Small intestine (tissue), 7 donors: ENCODE measurements around the gene IL22RA1. TPM values are rescaled to one million over a fixed set of nuclear protein-coding genes. Genes with fewer than 3 reads are reported as not detected.
A peak's percentile ranks its signal among the peaks of the same experiment; 100 is the strongest.

Experiments
- DNase-seq, 2 donors: peaks; one replicate each; pipeline versions ENCODE4 v3.0.0 to v3.0.0-alpha.2; 2013
- FAIRE-seq: peaks from 2 replicates; lab custom pipeline; 2012; peaks lifted over from hg19 to GRCh38; lab: Jason Lieb, UNC
- H3K27ac ChIP-seq, 3 donors: one replicate each; pipeline ENCODE4 v1.5.1; 2013; ENCODE audit warnings: low read length in 2 of 3, mild to moderate bottlenecking in 2 of 3, control low read depth in 1 of 3, inconsistent platforms in 1 of 3, low read depth in 1 of 3, moderate library complexity in 1 of 3
- H3K27me3 ChIP-seq, 3 donors: one replicate each; pipeline ENCODE4 v1.6.1; 2013; ENCODE audit warnings: low read length in 3 of 3, inconsistent platforms in 1 of 3; ENCODE audit not compliant: control insufficient read depth in 3 of 3, insufficient read depth in 3 of 3
- H3K36me3 ChIP-seq, 3 donors: one replicate each; pipeline ENCODE4 v1.6.1; 2013; ENCODE audit warnings: low read length in 3 of 3, inconsistent platforms in 1 of 3, low read depth in 1 of 3, mild to moderate bottlenecking in 1 of 3, moderate library complexity in 1 of 3; ENCODE audit not compliant: control insufficient read depth in 3 of 3, insufficient read depth in 2 of 3
- H3K4me1 ChIP-seq, 3 donors: one replicate each; pipeline ENCODE4 v1.6.1; 2013; ENCODE audit warnings: low read length in 2 of 3, inconsistent platforms in 1 of 3, low read depth in 1 of 3, mild to moderate bottlenecking in 1 of 3, moderate library complexity in 1 of 3; ENCODE audit not compliant: control insufficient read depth in 3 of 3, insufficient read depth in 2 of 3
- H3K4me3 ChIP-seq, 3 donors: one replicate each; pipeline ENCODE4 v1.5.1; 2013; ENCODE audit warnings: low read length in 3 of 3, control low read depth in 1 of 3, inconsistent platforms in 1 of 3, low read depth in 1 of 3, mild to moderate bottlenecking in 1 of 3, moderate library complexity in 1 of 3
- H3K9me3 ChIP-seq, 2 donors: one replicate each; pipeline ENCODE4 v1.6.1; 2013; ENCODE audit warnings: low read depth in 1 of 2, low read length in 1 of 2; ENCODE audit not compliant: control insufficient read depth in 2 of 2, insufficient read depth in 1 of 2
- WGBS, 3 donors: extraction: QIAGEN DNeasy Blood & Tissue Kit; methylation state at CpG; one replicate each; pipeline ENCODE4 v1.1.7; 2013; 5-methylcytosine and 5-hydroxymethylcytosine counted together
- polyA plus RNA-seq, 4 donors: library from polyadenylated mRNA; stranded (reverse) in 3 of 4; unstranded in 1 of 4; fragments of 200-250 nt in 3 of 4; fragments of 120-200 nt in 1 of 4; gene quantifications; one replicate each; pipeline versions ENCODE4 v1.2.1 to v1.2.3, GENCODE V29; 2013
- donor health status: healthy with polysubstance abuse.
- donor health status: control.
- donor health status: control.
- donor health status: Bipolar disorder and iron deficiency.
- donor health status: healthy.

Gene IL22RA1
- polyA plus RNA-seq, 4 donors = 16.3 to 131 (median 25.2) TPM

GRCh38 chr1:24152631-24153494 lies 9.9 kb upstream of the IL22RA1 start:
- FAIRE-seq = no peak

DNA sequence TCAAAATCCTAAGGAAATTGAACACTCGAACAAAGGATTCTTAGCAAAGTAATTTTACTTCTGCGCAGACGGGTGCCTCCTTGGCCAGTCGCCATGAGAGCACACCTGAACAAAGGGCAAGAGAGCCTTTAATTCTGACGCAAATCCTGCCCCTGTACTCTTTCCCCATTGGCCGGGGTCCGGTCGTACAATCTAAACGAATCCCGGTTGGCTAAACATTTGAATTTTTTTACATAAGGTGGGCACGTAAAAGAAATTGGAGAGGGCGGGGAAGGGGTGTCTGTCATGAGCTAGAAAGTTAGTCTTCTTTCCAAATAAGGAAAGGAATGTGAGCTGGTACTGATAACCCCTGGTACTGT lies 8.2 kb upstream of the IL22RA1 start:
- WGBS, 3 donors = 5 to 16% (median 9%) methylated on average over 12 of the region's 12 CpGs
- Histone ChIP-seq H3K4me3 (peak overlapping the region in 1 of 3 donors; percentile 24), H3K27ac (peak overlapping the region; percentile 86 to 88 (median 88)), H3K27me3 (no peaks in the 10 kb centered on the region), H3K36me3 (peaks cover 0 to 13% (median 0%) of the 10 kb centered on the region in 3 donors), H3K4me1 (peaks cover 0 to 22% (median 0%) of the 10 kb centered on the region in 3 donors), H3K9me3 (no peaks in the 10 kb centered on the region)
- DNase-seq = peak; percentile 84 to 93
- no peak for FAIRE-seq

More at GRCh38 chr1:24152631-24153494, 9.9 kb upstream of the IL22RA1 start:
- Histone ChIP-seq H3K36me3 (peaks cover 0 to 30% (median 3%) of the 10 kb centered on the region in 3 donors), H3K27ac (no peak overlapping the region), H3K4me1 (peaks cover 0 to 22% (median 0%) of the 10 kb centered on the region in 3 donors), H3K27me3 (no peaks in the 10 kb centered on the region), H3K9me3 (no peaks in the 10 kb centered on the region), H3K4me3 (no peak overlapping the region)
- DNase-seq = no peak
- WGBS, 3 donors = 85 to 89% (median 85%) methylated on average over 10 of the region's 10 CpGs

DNA sequence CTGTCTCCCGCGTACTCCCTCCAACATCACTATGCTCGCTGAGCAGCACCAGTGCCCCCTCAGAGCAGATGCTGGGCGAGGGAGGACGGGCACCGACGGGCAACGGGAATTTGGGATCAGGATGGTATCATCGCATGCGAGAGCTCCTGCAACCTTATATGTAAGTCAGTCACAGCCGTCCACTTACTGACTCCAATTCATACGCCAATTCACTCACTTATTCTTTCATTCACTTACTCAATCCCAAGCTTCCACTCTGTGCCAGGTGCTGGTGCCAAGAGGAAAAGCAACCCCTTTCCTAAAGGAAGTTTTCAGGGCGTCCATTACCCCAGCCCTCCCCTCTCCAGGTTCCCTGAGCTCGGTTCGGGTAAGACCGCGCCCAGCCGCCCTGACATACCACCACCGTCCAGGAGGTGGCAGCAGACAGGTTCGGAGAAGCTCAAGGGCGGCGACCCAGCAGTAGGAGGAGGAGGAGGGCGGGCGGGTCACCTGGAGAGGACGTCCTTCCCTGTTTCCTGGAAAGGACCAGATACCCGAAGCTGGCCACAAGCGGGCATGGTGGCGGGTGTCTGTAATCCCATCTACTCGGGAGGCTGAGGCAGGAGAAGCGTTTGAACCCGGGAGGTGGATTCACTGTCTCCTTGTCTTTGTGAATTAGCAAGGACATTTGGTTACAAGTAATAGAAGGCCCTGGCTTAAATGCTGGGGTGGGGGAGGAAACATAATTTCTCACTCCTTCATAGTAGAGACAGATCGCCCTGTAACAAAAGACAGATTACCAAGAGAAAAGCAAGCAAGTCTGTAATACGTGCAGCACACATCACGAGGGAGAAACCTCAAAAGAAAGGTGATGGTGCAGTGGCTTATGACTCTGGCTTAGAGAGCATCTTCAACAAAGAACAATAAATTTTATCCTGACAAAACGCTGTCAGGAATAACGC lies 7.6 kb upstream of the IL22RA1 start:
- no peaks in the 10 kb centered on the region for H3K27me3 ChIP-seq
- WGBS, 3 donors = 3 to 11% (median 6%) methylated on average over 35 to 36 of the region's 36 CpGs
- H3K27ac ChIP-seq = peak overlapping the region; percentile 86 to 88 (median 88)
- H3K4me3 ChIP-seq = peak overlapping the region in 2 of 3 donors; percentile 18 to 24
- H3K4me1 ChIP-seq = peaks cover 0 to 22% (median 0%) of the 10 kb centered on the region in 3 donors
- DNase-seq (peak; percentile 95 to 97), FAIRE-seq (no peak)
- peaks cover 0 to 9% (median 0%) of the 10 kb centered on the region in 3 donors for H3K36me3 ChIP-seq
- H3K9me3 ChIP-seq = no peaks in the 10 kb centered on the region

DNA sequence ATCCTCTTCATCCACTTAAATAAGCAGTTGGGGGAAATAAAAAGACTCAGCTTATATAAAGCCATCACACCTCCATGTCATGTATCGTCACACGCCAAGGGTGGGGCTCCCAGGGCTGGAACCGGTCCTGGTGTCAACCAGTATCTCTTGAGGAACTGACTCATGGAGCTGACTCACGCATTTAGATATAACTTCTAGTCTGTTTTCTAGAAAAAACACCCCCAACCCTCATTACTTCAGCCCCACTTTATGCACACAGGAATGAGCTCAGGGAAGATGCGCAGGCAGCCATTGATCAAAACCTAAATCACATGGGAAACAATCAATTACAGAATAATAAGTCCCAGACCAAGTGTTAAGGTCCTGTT lies 6.9 kb upstream of the IL22RA1 start:
- Histone ChIP-seq H3K9me3 (no peaks in the 10 kb centered on the region), H3K27me3 (no peaks in the 10 kb centered on the region), H3K27ac (peak overlapping the region; percentile 86 to 88 (median 88)), H3K4me3 (peak overlapping the region in 1 of 3 donors; percentile 18), H3K4me1 (peaks cover 0 to 22% (median 0%) of the 10 kb centered on the region in 3 donors), H3K36me3 (peaks cover 0 to 3% (median 0%) of the 10 kb centered on the region in 3 donors)
- DNase-seq (peak; percentile 73 to 93), FAIRE-seq (no peak)
- 11 to 50% (median 17%) methylated on average over 5 of the region's 5 CpGs for WGBS, 3 donors

DNA sequence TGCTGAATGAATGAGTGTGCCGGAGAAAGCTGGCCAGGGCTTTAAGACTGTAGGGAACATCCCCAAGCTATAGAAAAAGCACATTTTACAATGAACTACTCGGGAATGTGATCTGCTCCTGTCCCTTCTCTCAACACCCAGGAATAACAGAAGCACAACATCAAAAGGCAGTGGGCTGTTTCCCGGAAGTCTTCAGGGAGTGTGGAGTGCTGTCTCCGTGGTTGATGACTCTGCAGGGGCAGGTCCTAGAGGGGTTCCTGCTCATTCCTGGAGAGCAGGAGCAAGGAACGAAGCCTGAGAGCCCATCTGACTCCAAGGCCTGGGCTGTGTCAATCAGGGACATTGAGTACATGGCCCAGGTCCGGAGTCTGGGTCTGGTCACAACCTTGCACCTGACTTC lies 4.9 kb upstream of the IL22RA1 start:
- DNase-seq (no peak), FAIRE-seq (no peak)
- H3K4me1 ChIP-seq = peaks cover 0 to 37% (median 0%) of the 10 kb centered on the region in 3 donors
- WGBS, 3 donors = 69 to 77% (median 71%) methylated on average over 6 of the region's 6 CpGs
- no peaks in the 10 kb centered on the region for H3K27me3 ChIP-seq
- no peak overlapping the region for H3K4me3 ChIP-seq
- peaks cover 0 to 2% (median 0%) of the 10 kb centered on the region in 3 donors for H3K36me3 ChIP-seq
- no peak overlapping the region for H3K27ac ChIP-seq
- no peaks in the 10 kb centered on the region for H3K9me3 ChIP-seq

- Histone ChIP-seq H3K4me1 (peaks cover 0 to 37% (median 0%) of the 10 kb centered on the region in 3 donors), H3K4me3 (no peak overlapping the region), H3K27ac (no peak overlapping the region), H3K27me3 (no peaks in the 10 kb centered on the region), H3K9me3 (no peaks in the 10 kb centered on the region), H3K36me3 (no peaks in the 10 kb centered on the region)
- FAIRE-seq = no peak
- 88 to 94% (median 91%) methylated on average over 9 of the region's 9 CpGs for WGBS, 3 donors
- DNase-seq = no peak
Observed at GRCh38 chr1:24147194-24147593, 4.3 kb upstream of the IL22RA1 start.

- Histone ChIP-seq H3K27ac (peak overlapping the region in 2 of 3 donors; percentile 80 to 97), H3K9me3 (no peaks in the 10 kb centered on the region), H3K4me3 (peak overlapping the region in 2 of 3 donors; percentile 67 to 82), H3K27me3 (no peaks in the 10 kb centered on the region), H3K36me3 (peaks cover 0 to 44% (median 3%) of the 10 kb centered on the region in 3 donors), H3K4me1 (peaks cover 0 to 27% (median 0%) of the 10 kb centered on the region in 3 donors)
- WGBS, 3 donors = 16 to 57% (median 41%) methylated on average over 10 of the region's 10 CpGs
- FAIRE-seq (no peak), DNase-seq (peak; percentile 88 to 92)
Observed at GRCh38 chr1:24141311-24141997, 1.5 kb downstream of the IL22RA1 start.
